ENCODE results near the gene SYNGAP1.

DNA sequence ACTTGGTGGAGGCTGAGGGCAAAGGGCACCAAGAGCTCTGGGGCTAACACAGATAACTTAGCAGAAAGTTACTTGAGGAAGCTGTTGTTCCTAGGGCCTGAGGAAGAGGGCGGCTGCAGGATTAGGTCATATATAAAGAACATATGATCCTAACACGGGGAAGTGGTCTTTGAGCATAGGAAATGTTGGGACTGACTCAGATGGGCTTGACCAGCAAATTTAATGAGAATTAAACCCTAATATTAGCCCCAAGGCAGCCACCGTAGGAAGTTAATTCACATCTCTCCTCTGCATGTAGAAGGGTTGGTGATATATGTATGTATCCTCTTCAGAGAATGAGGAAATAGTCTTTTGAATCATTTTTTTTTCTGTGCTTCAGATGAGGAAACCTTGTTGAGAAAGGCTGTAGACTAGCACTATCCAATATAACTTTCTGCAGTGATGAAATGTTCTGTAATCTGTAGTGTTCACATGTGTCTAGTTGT is 25.3 kb downstream of the SYNGAP1 start:
- TF ChIP-seq POLR2A (IDR thresholded peaks at IDR 0.05; ENCODE audit: low read length) (no peak), GATA1 (IDR thresholded peaks at IDR 0.05; ENCODE audit: low read depth, low read length) (no peak)
